HG03060 (cell line): ENCODE data around the gene NAPB.
"Not testable (repeated sequence)": the region's sequence is repeated elsewhere in the genome, so short reads cannot be mapped to it uniquely, and the experiment has no call there.

Source experiments
- ATAC-seq: cut with Tn5 transposase; IDR thresholded peaks from one replicate; pipeline ENCODE4 v1.9.1; 2021; ENCODE audit warnings: low read depth, moderate number of reproducible peaks; ENCODE audit not compliant: unreplicated experiment

NAPB gene

GRCh38 chr20:23350196-23350903 lies 70.9 kb downstream of the NAPB start, which contains the start of gene NXT1:
Gene NXT1 (plus strand): TSS chr20:23350791. CDS start chr20:23354042, 3,251 bp downstream.
- ATAC-seq: peak; percentile 71

GRCh38 chr20:23349338-23350195 lies 71.7 kb downstream of the NAPB start:
- ATAC-seq: peak; percentile 14

GRCh38 chr20:23348510-23348909 lies 72.8 kb downstream of the NAPB start:
- ATAC-seq: not testable (repeated sequence)

- ATAC-seq: no peak
Observed at GRCh38 chr20:23347791-23348190, 73.5 kb downstream of the NAPB start.

- ATAC-seq: no peak
Observed at GRCh38 chr20:23346002-23346401, 75.3 kb downstream of the NAPB start.

- ATAC-seq: no peak
Observed at GRCh38 chr20:23344336-23344735, 77.0 kb downstream of the NAPB start.

GRCh38 chr20:23343590-23343989 lies 77.7 kb downstream of the NAPB start:
- ATAC-seq: no peak

- ATAC-seq: no peak
Observed at GRCh38 chr20:23341073-23341472, 80.2 kb downstream of the NAPB start.

GRCh38 chr20:23340524-23340923 lies 80.8 kb downstream of the NAPB start:
- ATAC-seq: no peak

- ATAC-seq: no peak
Observed at GRCh38 chr20:23339986-23340385, 81.3 kb downstream of the NAPB start.

GRCh38 chr20:23337312-23337711 lies 84.0 kb downstream of the NAPB start:
- no peak for ATAC-seq

- no peak for ATAC-seq
Observed at GRCh38 chr20:23336476-23336875, 84.8 kb downstream of the NAPB start.

- ATAC-seq: no peak
Observed at GRCh38 chr20:23335521-23335920, 85.8 kb downstream of the NAPB start.

GRCh38 chr20:23334111-23334510 lies 87.2 kb downstream of the NAPB start:
- ATAC-seq: no peak

GRCh38 chr20:23332467-23332866 lies 88.8 kb downstream of the NAPB start:
- ATAC-seq: no peak

GRCh38 chr20:23331450-23332350 lies 89.6 kb downstream of the NAPB start:
- ATAC-seq: no peak

GRCh38 chr20:23327617-23328333 lies 93.5 kb downstream of the NAPB start:
- no peak for ATAC-seq

- no peak for ATAC-seq
Observed at GRCh38 chr20:23326774-23327173, 94.5 kb downstream of the NAPB start.

GRCh38 chr20:23325107-23325506 lies 96.2 kb downstream of the NAPB start:
- no peak for ATAC-seq
